ENCODE data around the gene PKD2.

Gene PKD2

GRCh38 chr4:88007304-88008121, at the start of gene PKD2:
Gene PKD2 (plus strand): TSS chr4:88007635. CDS start chr4:88007734, 99 bp downstream.
- peak within 1 kb of the TSS; percentile 79 for H3K4me3 ChIP-seq (ENCODE audit: low read depth, low read length)
- TF ChIP-seq CTCF (conservative IDR thresholded peaks at IDR 0.05; ENCODE audit: low read depth, low read length) = no peak
- DNase-seq (ENCODE audit: low read depth) = peak; percentile 75

GRCh38 chr4:87961993-87962392, 45.4 kb upstream of the PKD2 start:
- DNase-seq (ENCODE audit: low read depth) = peak; percentile 66
- H3K4me3 ChIP-seq (ENCODE audit: low read depth, low read length) = no peak overlapping the region
- TF ChIP-seq CTCF (conservative IDR thresholded peaks at IDR 0.05; ENCODE audit: low read depth, low read length) = no peak

- no peak for TF ChIP-seq CTCF (conservative IDR thresholded peaks at IDR 0.05; ENCODE audit: low read depth, low read length)
- H3K4me3 ChIP-seq (ENCODE audit: low read depth, low read length) = no peak overlapping the region
- DNase-seq (ENCODE audit: low read depth) = no peak
Measured at GRCh38 chr4:87962398-87963146, 44.9 kb upstream of the PKD2 start.

GRCh38 chr4:87965501-87965975, 41.9 kb upstream of the PKD2 start:
- H3K4me3 ChIP-seq (ENCODE audit: low read depth, low read length) = no peak overlapping the region
- no peak for DNase-seq (ENCODE audit: low read depth)
- no peak for TF ChIP-seq CTCF (conservative IDR thresholded peaks at IDR 0.05; ENCODE audit: low read depth, low read length)

- TF ChIP-seq CTCF (conservative IDR thresholded peaks at IDR 0.05; ENCODE audit: low read depth, low read length) = no peak
- DNase-seq (ENCODE audit: low read depth) = no peak
- no peak overlapping the region for H3K4me3 ChIP-seq (ENCODE audit: low read depth, low read length)
Measured at GRCh38 chr4:87966095-87966496, 41.3 kb upstream of the PKD2 start.

GRCh38 chr4:87967193-87967592, 40.2 kb upstream of the PKD2 start:
- TF ChIP-seq CTCF (conservative IDR thresholded peaks at IDR 0.05; ENCODE audit: low read depth, low read length) = no peak
- DNase-seq (ENCODE audit: low read depth) = no peak
- H3K4me3 ChIP-seq (ENCODE audit: low read depth, low read length) = no peak overlapping the region
